Renal cortical epithelial cell (primary cell): Measurements from ENCODE around the gene CSF2RB. TPM values are rescaled to one million over a fixed set of nuclear protein-coding genes. Genes with fewer than 3 reads are reported as not detected.

Source experiments
- DNase-seq: peaks from one replicate; pipeline ENCODE4 v3.0.0-alpha.2; 2011; ENCODE audit warnings: low read depth
- total RNA-seq: library from RNA; depleted of rRNA; stranded (reverse); fragments of >200 nt; gene quantifications from 2 replicates; pipeline ENCODE4 v1.2.3, GENCODE V29; 2014

The CSF2RB gene
- total RNA-seq, 1 donor from 2014 or later = under 0.01 TPM

DNA sequence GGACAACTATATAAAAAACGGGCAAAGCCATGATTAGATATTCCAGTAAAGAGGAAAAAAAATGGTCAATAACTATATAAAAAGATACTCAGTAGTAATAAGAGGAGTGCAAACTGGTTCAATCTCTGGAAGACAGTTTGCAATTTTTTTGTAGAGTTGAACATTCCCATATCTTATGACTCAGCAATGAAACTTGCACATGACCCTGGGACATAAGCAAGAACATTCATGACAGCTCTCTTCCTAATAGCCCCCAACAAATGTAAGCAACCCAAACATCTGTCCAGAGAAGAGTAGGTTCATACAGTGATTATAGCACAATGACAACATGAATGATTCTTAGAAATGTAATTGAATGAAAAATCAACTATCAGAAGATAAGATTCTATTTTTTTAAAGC lies 21.8 kb upstream of the CSF2RB start:
- DNase-seq = no peak

DNA sequence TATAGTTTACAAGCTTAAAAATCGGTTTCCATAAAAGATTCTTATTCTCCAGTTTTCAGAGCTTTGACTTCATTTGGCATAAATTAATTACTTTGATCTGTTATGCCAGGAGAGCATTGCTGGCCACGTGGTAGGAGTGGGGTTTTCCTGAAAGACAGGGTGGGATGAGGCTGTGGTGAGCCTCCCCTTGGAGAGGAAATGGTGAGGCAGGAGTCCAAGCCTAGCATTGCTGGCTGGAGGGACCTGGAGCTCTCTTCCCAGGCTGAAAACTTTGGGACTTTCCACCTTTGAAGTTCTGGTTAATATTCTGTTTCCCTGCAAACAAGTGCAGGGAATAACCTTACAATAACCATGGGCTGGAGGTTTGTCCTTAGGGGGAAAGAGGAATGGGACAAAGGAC lies 21.1 kb upstream of the CSF2RB start:
- no peak for DNase-seq

DNA sequence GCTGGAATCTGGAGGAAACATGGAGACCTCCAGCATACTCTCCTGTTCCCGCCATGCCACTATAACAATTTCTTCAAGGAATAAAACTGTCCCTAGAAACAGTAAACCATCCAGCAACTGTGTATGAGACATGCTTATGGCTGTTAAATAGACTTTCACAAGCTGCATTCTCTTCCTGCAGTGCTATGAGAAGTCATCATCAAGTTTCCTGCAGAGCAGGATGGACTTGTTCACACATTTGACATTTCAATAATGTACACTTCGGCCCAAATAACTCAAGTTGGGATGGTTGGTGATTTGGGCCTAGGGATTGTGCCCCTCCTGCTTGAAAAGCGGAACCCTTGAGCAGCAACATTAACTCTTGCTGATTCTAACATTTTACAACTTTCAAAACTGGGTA lies 20.2 kb upstream of the CSF2RB start:
- DNase-seq = no peak

DNA sequence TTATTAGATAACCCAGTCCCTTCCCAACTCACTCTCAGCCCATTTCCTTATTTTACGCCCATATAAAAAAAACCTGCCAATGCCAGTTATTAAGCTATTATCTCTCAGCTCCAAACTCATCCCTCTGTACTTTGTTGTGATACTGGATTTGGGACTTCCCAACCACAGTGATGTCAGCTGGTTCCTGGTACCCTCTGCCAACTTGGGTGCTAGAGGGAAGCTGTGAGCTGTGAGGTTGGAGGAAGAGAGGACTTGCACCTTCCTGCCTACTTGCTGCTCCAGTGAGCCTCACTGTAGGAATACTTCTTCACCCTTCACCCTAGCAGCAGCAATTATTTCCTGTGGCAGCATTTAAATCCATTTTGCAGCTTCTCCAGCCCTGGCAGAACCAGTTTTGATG lies 19.2 kb upstream of the CSF2RB start:
- DNase-seq = no peak

DNA sequence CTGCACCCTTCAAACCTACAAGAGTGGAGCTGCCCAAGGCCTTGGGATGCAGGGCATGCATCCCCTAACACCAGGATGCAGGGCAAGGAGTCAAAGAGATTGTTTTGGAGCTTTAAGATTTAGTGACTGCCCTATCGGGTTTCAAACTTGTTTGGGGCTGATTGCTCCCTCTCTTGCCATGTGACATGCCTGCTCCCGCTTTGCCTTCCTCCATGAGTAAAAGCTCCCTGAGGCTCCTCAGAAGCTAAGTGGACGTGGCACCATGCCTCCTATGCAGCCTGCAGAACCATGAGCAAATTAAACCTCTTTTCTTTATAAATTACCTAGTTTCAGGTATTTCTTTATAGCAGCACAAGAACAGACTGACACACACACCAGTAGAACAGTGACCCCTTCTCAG lies 15.8 kb upstream of the CSF2RB start:
- DNase-seq = no peak

DNA sequence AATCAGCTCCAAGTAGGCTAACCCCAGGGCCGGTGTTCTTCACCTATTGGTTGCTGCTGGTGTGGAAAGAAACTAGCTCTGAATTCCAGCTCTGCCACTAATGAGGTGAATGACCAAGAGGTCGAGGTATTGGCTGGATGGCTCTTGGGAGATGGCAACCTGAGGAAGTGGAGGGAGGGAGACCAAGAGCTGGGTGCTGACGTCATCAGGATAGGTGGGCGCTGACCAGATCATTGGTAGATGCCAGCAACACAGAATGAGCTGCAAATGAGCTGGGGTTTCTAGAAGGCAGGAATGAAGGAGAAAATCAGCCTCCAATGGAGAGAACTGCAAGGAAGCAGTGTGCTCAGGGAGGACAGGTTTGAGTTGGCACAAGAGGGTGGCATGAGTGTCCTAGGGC lies 14.7 kb upstream of the CSF2RB start:
- DNase-seq = no peak

DNA sequence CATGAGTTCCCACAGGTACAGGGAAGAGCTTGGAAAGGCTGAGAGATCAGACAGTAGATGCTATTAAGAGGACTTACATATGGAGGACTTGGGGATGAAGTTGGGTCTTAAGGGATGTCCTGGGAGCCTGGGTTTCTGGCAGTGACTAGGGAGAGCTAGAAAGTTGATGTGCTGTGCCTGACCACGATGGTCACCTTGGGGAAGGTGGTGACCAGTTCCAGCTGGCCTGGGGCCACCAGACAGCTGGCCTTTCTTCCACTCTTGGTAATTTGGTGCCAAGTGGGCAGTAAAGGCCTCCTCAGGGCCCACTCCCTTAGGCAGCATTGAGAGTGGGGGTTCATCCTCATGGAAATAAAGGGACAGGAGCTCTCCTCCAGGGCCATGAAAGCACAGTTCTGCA lies 13.9 kb upstream of the CSF2RB start:
- DNase-seq = no peak

DNA sequence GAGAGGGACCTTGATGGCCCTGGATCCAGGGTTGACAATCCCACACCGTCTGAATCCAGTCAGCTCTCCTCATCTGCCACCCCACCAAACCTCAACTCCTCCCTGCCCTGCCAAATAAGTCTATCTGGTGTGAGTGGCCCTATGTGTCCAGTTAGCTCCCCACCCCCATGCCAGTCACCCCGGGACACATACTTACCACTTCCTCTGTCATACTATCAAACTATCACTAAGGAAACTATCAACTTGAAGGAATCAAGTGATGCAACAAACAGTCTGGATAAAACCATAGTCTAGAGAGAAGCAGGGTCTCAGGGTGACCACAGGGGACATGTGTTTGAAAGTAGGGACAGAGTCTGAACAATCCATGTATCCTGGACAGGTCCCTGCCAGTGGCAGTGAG lies 13.2 kb upstream of the CSF2RB start:
- DNase-seq = no peak

DNA sequence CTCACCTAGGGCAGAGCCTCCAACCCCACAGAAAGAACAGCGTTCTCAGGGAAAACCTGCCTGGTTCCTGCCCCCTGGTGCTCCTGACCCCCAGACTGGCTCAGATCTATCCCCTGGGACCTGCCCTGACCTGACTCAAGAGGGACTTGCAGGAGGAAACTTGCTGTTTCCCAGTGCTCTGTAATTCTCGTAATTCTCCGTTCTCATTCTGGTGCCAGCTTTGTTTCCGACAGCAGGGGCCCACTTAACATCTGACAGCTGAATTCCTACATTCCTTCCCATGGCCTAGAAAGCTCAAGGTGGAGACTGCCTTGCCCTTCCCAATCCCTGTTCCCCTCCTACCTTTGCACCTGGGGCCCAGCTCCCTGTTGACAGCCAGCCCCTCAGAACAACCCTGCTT lies 12.5 kb upstream of the CSF2RB start:
- no peak for DNase-seq

DNA sequence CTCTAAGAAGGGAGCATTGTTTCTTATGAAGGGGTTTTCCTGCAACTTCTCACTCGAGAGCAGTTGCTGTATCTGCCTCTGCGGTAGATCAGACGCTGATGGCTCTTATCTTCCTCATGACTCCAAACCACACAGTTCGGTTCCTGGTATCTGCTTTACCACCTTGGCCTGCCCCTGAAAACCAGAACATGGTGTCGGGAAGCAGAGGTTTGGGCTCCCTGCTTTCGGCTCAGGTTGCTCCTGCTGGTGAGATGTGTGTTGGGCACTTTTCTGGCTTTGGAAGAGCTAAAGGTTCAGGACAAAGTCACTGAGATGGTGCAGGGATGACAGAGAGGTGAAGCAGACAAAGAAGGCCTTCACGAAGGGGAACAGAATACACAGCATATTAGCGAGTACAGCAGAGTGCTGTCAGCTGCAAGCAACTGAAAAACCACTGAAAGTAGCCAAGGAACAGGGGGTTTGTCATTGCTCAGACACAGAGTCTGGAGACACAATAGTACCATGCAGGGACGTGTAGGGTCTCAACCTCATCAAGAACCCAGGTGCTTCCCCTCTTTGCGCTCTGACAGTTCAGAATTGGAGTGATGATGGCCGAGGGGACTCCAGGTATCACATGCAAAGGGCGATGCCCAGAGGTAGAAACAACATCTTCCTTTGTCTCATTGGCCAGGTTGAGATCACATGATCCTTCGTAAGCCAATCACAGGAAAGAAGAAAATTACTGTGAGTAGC lies 11.9 kb upstream of the CSF2RB start:
- no peak for DNase-seq

DNA sequence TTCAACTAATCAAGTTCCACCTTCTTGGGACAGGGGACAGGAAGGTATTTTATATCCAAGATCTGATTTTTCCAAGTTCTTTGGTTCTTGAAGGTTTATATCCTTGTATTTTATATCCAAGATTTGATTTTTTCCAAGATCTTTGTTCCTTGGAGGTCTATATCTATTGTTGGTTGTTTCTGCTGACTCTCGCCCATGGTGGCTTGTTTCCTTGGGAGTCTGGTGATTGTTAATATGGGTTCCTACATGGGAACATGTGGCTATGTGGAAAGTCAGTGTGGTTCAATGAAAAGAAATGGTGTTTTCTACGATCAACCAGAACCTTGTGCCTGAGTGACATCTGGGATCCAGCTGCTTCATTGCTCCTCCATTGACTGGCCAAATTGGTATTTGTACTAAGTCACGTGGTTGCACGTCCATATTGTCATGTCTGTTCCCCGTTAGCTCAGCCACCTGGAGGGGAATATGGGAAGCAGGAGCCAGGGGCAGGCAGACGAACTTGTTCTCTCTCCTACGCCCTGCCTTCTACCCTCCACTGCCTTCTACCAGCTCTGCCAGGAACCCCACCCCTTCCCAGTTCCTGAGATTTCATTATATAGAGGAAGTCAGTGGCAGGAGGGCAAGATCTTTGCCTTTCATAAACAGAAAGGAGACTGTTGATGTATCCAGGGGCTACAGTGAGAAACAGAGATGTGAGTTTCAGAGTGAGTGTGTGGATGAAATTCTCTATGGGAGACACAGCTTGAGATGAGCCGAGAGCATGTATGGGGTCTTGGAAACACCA lies 11.1 kb upstream of the CSF2RB start:
- no peak for DNase-seq

DNA sequence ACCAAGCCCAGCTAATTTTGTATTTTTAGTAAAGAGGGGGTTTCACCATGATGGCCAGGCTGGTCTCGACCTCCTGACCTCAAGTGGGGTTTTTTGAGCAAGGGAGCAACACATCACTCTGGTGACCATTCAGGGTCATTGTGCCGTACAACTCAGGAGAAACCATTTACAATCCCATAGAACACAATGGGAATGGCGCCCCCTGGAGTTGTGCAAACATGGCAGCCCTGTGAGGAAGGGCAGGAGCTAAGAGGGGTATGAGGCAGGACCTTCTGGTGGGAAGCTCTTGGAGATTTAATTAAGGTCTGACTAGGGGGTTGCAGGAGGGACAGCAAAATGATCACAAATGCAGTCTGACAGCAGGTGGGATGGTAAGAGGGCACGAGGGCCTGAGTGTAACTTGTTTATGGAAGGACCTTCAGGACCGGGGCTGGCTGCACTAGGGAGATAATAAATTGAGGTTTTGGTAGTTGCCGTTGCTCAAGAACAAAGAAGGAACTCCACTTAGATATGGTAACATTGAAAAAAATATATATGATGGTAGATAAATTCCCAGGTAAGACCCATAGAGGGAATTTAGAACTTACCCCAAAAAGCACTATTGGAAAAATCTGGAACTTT lies 9.1 kb upstream of the CSF2RB start:
- no peak for DNase-seq

DNA sequence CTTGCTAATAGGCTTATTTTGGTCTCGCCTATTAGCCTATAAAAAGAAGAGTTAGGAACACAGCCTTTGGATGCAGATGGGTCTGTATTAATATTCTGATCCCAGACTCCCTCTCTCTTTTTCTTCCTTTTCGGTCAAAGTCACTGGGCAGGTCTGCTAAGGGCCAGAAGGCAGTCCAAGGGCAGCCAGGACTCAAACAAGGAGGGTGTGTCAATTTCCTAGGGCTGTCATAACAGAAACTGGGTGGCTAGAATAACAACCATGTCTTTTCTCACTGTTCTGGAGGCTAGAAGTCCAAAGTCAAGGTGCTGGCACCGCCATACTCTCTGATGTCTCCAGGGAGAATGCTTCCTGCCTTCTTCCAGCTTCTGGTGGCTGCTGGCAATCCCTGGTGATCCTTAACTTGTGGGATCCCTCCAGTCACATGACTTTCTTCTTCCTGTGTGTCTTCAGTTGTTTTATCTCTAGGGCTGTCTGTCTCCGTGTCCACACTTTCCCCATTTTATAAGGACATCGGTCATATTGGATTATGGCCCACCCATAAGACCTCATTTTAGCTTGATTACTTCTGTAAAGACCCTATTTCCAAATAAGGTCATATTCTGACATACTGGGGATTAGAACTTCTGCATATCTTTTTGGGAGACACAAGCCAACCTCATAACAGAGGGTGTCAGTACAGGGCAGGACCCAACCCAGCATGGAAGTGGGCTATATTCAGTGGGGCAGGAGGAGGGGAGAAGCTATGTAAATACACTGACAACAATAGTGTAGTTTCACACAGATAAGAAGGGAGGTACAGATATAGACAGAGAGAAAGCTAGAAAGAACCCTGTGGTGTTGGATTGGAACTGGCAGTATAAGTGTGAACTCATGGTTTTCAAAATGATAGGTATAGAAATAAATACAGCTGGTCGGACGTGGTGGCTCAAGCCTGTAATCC lies 5.9 kb upstream of the CSF2RB start:
- no peak for DNase-seq

DNA sequence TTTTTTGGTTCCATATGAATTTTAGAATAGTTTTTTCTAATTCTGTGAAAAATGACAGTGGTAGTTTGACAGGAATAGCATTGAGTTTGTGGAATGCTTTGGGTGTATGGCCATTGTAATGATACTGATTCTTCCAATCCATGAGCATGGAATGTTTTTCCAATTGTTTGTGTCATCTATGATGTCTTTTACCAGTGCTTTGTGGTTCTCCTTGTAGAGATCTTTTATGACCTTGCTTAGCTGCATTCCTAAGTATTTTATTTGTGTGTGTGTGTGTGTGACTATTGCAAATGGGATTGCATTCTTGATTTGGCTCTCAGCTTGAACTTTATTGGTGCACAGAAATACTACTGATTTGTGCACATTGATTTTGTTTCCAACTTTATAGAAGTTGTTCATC lies 3.0 kb upstream of the CSF2RB start:
- DNase-seq = peak; percentile 9

DNA sequence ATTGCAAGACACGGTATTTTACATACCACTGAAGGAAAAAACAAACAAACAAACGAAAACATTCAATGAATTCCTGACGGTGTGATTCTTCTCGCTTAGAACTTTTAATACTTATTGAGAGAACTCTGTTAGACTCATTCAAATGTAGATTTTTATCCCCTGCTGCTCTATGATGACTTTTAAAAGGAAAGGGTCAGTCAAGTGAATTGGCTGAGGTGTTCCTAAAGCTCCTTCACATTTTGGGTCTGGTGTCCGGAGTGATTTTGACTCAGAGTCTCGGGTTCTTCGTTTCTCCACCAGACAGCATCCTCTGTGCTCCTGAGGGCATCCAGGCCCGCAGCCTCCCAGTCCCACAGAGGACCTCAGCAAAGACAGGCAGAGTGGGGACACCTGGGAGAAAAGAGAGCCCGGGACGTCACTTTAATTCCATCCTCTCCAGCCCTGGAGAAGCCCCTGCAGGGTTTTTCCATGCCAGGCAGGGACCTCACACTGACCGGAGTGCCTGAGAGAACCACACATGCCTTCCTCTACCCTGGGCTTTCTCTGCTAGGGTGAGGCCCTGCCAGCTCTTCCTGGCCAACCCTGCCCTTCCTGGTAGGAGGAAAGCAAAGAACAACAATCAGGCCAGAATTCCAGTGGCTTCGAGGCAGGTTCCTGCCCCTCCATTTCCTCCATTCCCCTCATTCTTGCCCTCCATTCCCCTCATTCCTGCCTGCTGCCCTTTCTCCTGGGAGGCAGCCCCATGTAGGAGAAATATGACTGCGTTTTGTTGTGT lies 1.4 kb upstream of the CSF2RB start:
- peak; percentile 9 for DNase-seq

DNA sequence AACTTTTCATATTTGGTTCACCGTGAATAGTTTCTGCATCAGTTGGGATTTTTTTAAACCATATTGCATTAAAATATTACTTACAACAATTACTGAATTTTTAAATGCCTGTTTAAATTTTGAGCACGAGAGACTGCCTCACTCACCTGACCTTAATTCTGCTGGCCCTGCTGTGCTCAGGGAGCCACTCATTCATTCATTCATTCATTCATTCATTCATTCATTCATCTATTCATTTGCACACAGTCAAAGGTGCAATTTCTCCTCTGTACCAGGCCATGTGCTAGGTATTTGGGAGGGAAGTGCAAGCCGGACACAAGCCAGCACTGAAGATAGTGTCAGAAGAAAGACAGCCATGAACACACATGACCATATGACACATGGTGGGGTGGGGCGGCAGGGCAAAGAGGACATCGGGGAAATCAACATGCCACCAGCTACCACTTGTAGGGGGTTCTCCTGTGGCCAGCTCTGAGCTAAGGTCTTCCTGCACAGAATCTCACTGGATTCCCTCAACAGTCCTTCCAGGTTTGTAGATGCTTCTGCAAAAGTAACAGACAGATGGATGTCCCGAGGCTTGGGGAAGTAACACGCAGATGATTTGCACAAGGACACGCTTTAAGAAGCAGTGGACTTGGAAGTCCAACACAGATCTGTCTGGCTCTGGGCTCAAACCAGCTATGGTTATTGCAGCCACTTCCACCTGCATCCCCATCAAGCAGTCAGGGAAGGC lies 568 bp upstream of the CSF2RB start:
- no peak for DNase-seq

DNA sequence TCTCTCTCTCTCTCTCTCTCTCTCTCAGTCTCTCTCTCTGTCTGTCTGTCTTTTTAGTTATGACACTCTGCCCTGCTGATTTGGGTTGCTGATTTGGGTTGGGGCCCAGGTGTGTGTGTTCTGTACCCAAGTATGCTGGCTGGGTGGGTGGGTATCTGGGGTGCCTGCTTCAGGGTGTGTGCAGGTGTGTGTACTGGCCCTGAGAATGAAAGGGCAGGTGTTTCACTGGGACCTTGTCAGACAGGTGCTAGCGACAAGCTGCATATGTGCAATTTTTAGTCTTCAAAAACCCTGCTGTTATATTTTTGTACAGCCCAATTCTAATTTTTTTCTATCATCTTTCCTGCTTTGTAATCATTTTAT lies 943 bp downstream of the CSF2RB start:
- no peak for DNase-seq

DNA sequence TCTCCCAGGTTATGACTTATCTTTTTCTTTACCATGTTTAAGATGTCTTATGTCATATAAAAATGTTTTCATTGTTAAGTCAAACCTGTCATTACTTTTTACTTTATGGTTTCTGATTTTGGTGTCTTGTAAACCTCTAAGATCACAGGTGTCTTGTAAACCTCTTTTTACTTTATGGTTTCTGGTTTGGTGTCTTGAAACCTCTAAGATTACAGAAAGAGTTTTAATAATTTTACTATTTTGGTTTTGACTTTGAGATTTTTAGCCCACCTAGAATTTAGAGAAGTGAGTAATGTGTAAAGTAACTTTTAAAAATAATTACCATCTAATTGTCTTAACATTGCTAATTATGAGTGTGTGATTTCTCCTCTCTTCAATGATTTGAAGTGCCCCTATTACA lies 2.6 kb downstream of the CSF2RB start:
- no peak for DNase-seq

DNA sequence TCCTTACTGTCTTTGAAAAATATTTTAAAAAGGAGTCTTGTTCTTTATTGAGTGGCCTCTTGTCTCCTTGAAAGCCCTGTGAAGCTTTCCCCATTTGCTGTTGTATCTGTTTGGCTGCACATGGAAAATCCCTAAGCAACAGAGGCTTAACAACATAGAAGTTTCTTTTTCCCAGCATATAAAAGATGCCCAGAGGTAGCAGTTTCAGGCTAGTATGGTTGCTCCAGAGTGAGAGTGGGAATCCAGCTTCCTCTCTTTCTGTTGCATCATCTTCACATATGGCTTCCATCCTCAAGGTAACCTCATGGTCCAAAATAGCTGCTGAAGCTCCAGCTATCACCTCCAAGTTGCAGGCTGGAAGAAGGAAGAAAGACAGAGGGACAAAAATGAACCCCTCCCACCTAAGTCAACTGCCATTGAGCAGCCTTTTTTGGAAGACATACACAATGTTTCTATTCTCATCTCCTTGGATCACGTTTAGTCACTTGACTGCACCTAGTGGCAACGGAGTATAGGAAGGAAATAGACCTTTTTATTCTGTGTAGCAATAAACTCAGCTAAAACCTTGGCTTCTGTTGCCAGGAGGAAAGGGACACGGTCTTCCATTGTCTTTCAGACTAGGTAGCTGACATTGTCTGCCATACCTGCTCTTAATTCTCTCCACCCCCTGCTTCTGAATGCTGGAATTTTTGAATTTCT lies 5.3 kb downstream of the CSF2RB start:
- DNase-seq = no peak
